ENCODE data around the gene NECAP2.

NECAP2 gene

GRCh38 chr1:16434007-16434406, 6.5 kb upstream of the NECAP2 start:
- TF ChIP-seq MYC (IDR thresholded peaks at IDR 0.05; ENCODE audit: low read depth, low read length) = no peak
- no peak for TF ChIP-seq CTCF (IDR thresholded peaks at IDR 0.05; ENCODE audit: low read depth, low read length)
- no peak for TF ChIP-seq POLR2A (IDR thresholded peaks at IDR 0.05; ENCODE audit: extremely low read depth, insufficient read length)
- no peak for TF ChIP-seq MAX (IDR thresholded peaks at IDR 0.05; ENCODE audit: low read depth, low read length)
- no peak overlapping the region for H3K4me3 ChIP-seq (ENCODE audit: low read depth, low read length)
- no peak for DNase-seq (ENCODE audit: low read depth)

GRCh38 chr1:16434501-16434900, 6.0 kb upstream of the NECAP2 start:
- DNase-seq (ENCODE audit: low read depth) = no peak
- no peak overlapping the region for H3K4me3 ChIP-seq (ENCODE audit: low read depth, low read length)
- TF ChIP-seq MAX (IDR thresholded peaks at IDR 0.05; ENCODE audit: low read depth, low read length) (no peak), POLR2A (IDR thresholded peaks at IDR 0.05; ENCODE audit: extremely low read depth, insufficient read length) (no peak), MYC (IDR thresholded peaks at IDR 0.05; ENCODE audit: low read depth, low read length) (no peak)

- no peak within 1 kb of the TSS for H3K4me3 ChIP-seq (ENCODE audit: low read depth, low read length)
- no peak for DNase-seq (ENCODE audit: low read depth)
- TF ChIP-seq MAX (IDR thresholded peaks at IDR 0.05; ENCODE audit: low read depth, low read length) (no peak), POLR2A (IDR thresholded peaks at IDR 0.05; ENCODE audit: extremely low read depth, insufficient read length) (no peak), CTCF (IDR thresholded peaks at IDR 0.05; ENCODE audit: low read depth, low read length) (no peak), MYC (IDR thresholded peaks at IDR 0.05; ENCODE audit: low read depth, low read length) (no peak)
Measured at GRCh38 chr1:16436946-16437474, 3.5 kb upstream of the NECAP2 start, which contains the start of gene SPATA21. TSS of gene SPATA21 (minus strand) at chr1:16437424. CDS start at chr1:16431371, 6,053 bp downstream.

- DNase-seq (ENCODE audit: low read depth) = no peak
- no peak for TF ChIP-seq MAX (IDR thresholded peaks at IDR 0.05; ENCODE audit: low read depth, low read length)
- no peak for TF ChIP-seq CTCF (IDR thresholded peaks at IDR 0.05; ENCODE audit: low read depth, low read length)
- no peak for TF ChIP-seq MYC (IDR thresholded peaks at IDR 0.05; ENCODE audit: low read depth, low read length)
- TF ChIP-seq POLR2A (IDR thresholded peaks at IDR 0.05; ENCODE audit: extremely low read depth, insufficient read length) = no peak
- no peak overlapping the region for H3K4me3 ChIP-seq (ENCODE audit: low read depth, low read length)
Measured at GRCh38 chr1:16438516-16438915, 2.0 kb upstream of the NECAP2 start.

- DNase-seq (ENCODE audit: low read depth) = no peak
- no peak overlapping the region for H3K4me3 ChIP-seq (ENCODE audit: low read depth, low read length)
- TF ChIP-seq MYC (IDR thresholded peaks at IDR 0.05; ENCODE audit: low read depth, low read length) = no peak
- no peak for TF ChIP-seq MAX (IDR thresholded peaks at IDR 0.05; ENCODE audit: low read depth, low read length)
- no peak for TF ChIP-seq POLR2A (IDR thresholded peaks at IDR 0.05; ENCODE audit: extremely low read depth, insufficient read length)
- no peak for TF ChIP-seq CTCF (IDR thresholded peaks at IDR 0.05; ENCODE audit: low read depth, low read length)
Measured at GRCh38 chr1:16438924-16439323, 1.6 kb upstream of the NECAP2 start.

- H3K4me3 ChIP-seq (ENCODE audit: low read depth, low read length) = no peak overlapping the region
- DNase-seq (ENCODE audit: low read depth) = no peak
- TF ChIP-seq MAX (IDR thresholded peaks at IDR 0.05; ENCODE audit: low read depth, low read length) = no peak
- TF ChIP-seq POLR2A (IDR thresholded peaks at IDR 0.05; ENCODE audit: extremely low read depth, insufficient read length) = no peak
- TF ChIP-seq MYC (IDR thresholded peaks at IDR 0.05; ENCODE audit: low read depth, low read length) = no peak
- TF ChIP-seq CTCF (IDR thresholded peaks at IDR 0.05; ENCODE audit: low read depth, low read length) = no peak
Measured at GRCh38 chr1:16440131-16440469, 424 bp upstream of the NECAP2 start.
